ENCODE data around the gene CEP164. TPM values are rescaled to one million over a fixed set of nuclear protein-coding genes. Genes with fewer than 3 reads are reported as not detected.

The CEP164 gene
- polyA plus RNA-seq, 1 of the 3 experiments (the other 2 are of a cell fraction) = 27.7 TPM

DNA sequence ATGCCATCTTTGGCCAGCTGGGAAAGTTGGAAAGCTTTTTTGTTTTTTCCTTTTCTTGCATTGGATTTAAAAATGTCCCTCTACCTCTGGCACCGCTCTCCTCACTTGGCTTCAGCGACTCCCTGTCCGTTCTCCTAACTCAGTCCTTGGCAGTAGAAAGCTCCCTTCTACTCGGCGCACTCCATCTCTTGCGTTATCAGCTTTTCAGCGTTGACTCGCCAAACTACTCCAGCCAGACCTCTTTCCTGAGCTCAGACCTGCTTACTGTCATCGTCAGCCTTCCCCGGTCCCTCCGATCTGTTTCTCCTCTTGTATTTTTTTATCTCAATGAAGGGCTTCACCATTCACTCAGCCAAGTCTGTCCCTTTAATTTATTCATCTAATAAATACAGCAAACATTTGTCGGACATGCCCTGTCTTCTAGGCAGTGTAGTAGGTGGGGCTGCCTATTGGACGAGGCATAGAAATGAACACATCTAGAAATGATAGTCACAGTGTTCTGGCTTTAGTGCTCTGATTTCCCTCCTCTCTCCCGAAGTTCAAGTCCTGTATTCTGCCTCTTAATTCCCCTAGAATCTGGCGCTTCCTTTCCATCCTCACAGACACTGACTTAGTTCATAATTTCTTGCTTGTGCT lies 839 bp downstream of the CEP164 start:
- H3K4me3 ChIP-seq (ENCODE audit: low read depth in 2 of 2, low read length in 1 of 2) = peak overlapping the region; percentile 68 to 95
- peak overlapping the region; percentile 85 for H3K4me2 ChIP-seq
- peak overlapping the region; percentile 85 for H2AFZ ChIP-seq (ENCODE audit: low read depth)
- ChIA-PET CTCF (interaction anchor here (1.0 to 1.7 kb wide), 5 partner anchors 46 to 481 kb away, joined by 3 to 8 read pairs (median 4); no protein-coding TSS in a partner anchor), POLR2A (interaction anchor here (1.0 to 2.5 kb wide), 7 partner anchors 12 to 97 kb away, joined by 3 to 8 read pairs (median 4); partner anchors contain the start of genes BACE1, PCSK7 and RNF214)
- H3F3A ChIP-seq (replicated peaks; ENCODE audit: insufficient read depth) = peaks cover 15% of the 10 kb centered on the region
- no peaks in the 10 kb centered on the region for H3K9me3 ChIP-seq
- H3K36me3 ChIP-seq (replicated peaks in 1 of 2; ENCODE audit: control insufficient read depth in 1 of 2, insufficient read depth in 2 of 2, low read length in 1 of 2) = no peaks in the 10 kb centered on the region
- no peaks in the 10 kb centered on the region for H3K27me3 ChIP-seq (ENCODE audit: insufficient read depth)
- no peaks in the 10 kb centered on the region for H3K9me2 ChIP-seq
- TF ChIP-seq, protein P1, sequence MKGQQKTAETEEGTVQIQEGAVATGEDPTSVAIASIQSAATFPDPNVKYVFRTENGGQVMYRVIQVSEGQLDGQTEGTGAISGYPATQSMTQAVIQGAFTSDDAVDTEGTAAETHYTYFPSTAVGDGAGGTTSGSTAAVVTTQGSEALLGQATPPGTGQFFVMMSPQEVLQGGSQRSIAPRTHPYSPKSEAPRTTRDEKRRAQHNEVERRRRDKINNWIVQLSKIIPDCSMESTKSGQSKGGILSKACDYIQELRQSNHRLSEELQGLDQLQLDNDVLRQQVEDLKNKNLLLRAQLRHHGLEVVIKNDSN (IDR thresholded peaks at IDR 0.05; ENCODE audit: borderline replicate concordance, low read depth) = no peak
- no peak for TF ChIP-seq TAF1 (IDR thresholded peaks at IDR 0.05; ENCODE audit: borderline replicate concordance, low read depth, low read length)
- TF ChIP-seq SMC3 (IDR thresholded peaks at IDR 0.05; ENCODE audit: low read depth, low read length) = no peak
- TF ChIP-seq POLR2AphosphoS5 (IDR thresholded peaks at IDR 0.05; ENCODE audit: low read depth, low read length) = no peak
- no peak for TF ChIP-seq CHD2 (IDR thresholded peaks at IDR 0.05; ENCODE audit: low read length, partially characterized antibody)
- TF ChIP-seq, protein P2, sequence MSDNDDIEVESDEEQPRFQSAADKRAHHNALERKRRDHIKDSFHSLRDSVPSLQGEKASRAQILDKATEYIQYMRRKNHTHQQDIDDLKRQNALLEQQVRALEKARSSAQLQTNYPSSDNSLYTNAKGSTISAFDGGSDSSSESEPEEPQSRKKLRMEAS (IDR thresholded peaks at IDR 0.05; ENCODE audit: low read depth) = no peak
- H3K79me2 ChIP-seq (ENCODE audit: insufficient read depth) = peaks cover 51% of the 10 kb centered on the region
- DNase-seq = peak; percentile 55
- peak overlapping the region; percentile 79 for H3K9ac ChIP-seq
- no peaks in the 10 kb centered on the region for H4K20me1 ChIP-seq (ENCODE audit: insufficient read depth)
- peak overlapping the region; percentile 78 to 88 for H3K27ac ChIP-seq (ENCODE audit: low read depth in 2 of 2, low read length in 1 of 2)
- 6% methylated on average over 15 of the region's 15 CpGs for WGBS (ENCODE audit: low lambda C conversion rate)
- peaks cover 6 to 12% of the 10 kb centered on the region in 2 experiments; a peak in 2 of 4 replicates for H3K4me1 ChIP-seq (ENCODE audit: control insufficient read depth in 1 of 2, insufficient read depth in 2 of 2, low read depth in 1 of 2, low read length in 1 of 2)

DNA sequence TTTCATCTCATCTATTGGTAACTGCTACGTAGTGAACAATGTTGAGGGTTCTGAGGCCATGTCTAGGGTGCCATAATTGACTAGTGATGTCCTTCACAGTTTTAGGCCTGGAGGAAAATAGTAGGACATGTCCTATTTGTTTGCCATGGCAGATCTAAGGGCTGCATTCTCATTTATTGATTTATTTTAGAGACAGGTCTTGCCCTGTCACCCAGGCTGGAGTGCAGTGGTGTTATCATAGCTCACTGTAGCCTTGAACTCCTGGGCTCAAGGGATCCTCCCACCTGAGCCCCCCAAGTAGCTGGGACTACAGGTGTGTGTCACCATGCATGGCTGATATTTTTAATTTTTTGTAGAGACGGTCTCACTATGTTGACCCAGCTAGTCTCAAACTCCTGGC lies 5.2 kb downstream of the CEP164 start:
- H3K9me2 ChIP-seq = no peaks in the 10 kb centered on the region
- peaks cover 10 to 14% of the 10 kb centered on the region in 2 experiments for H3K36me3 ChIP-seq (replicated peaks in 1 of 2; ENCODE audit: control insufficient read depth in 1 of 2, insufficient read depth in 2 of 2, low read length in 1 of 2)
- WGBS (ENCODE audit: low lambda C conversion rate) = 0% methylated on average over 1 of the region's 2 CpGs
- no peaks in the 10 kb centered on the region for H3K9me3 ChIP-seq
- no peaks in the 10 kb centered on the region for H4K20me1 ChIP-seq (ENCODE audit: insufficient read depth)
- H3K27ac ChIP-seq (ENCODE audit: low read depth in 2 of 2, low read length in 1 of 2) = no peak overlapping the region
- H3K4me1 ChIP-seq (ENCODE audit: control insufficient read depth in 1 of 2, insufficient read depth in 2 of 2, low read depth in 1 of 2, low read length in 1 of 2) = peaks cover 9 to 12% of the 10 kb centered on the region in 2 experiments; a peak in 2 of 4 replicates
- H3K4me2 ChIP-seq = no peak overlapping the region
- no peaks in the 10 kb centered on the region for H3K27me3 ChIP-seq (ENCODE audit: insufficient read depth)
- H3K4me3 ChIP-seq (ENCODE audit: low read depth in 2 of 2, low read length in 1 of 2) = no peak overlapping the region
- POLR2A ChIA-PET = no interaction called here
- no peak overlapping the region for H3K9ac ChIP-seq
- peaks cover 6% of the 10 kb centered on the region for H3F3A ChIP-seq (replicated peaks; ENCODE audit: insufficient read depth)
- TF ChIP-seq IRF3 (IDR thresholded peaks at IDR 0.05; ENCODE audit: low read depth, low read length) (no peak), CTCF (IDR thresholded peaks at IDR 0.05) (no peak), GABPA (IDR thresholded peaks at IDR 0.05; ENCODE audit: low read depth) (no peak), ELF1 (IDR thresholded peaks at IDR 0.05) (no peak), NFIC (IDR thresholded peaks at IDR 0.05; ENCODE audit: borderline replicate concordance) (no peak), USF2 (IDR thresholded peaks at IDR 0.05; ENCODE audit: borderline replicate concordance, low read depth, low read length) (no peak), EP300 (IDR thresholded peaks at IDR 0.05; ENCODE audit: borderline replicate concordance in 1 of 2, low read depth in 1 of 2, low read length in 1 of 2) (no peak), RFX5 (IDR thresholded peaks at IDR 0.05; ENCODE audit: low read length) (no peak), TCF12 (IDR thresholded peaks at IDR 0.05) (no peak)
- TF ChIP-seq, protein P2 (IDR thresholded peaks at IDR 0.05; ENCODE audit: low read depth) = no peak
- no peak for DNase-seq
- no peak overlapping the region for H2AFZ ChIP-seq (ENCODE audit: low read depth)
- H3K79me2 ChIP-seq (ENCODE audit: insufficient read depth) = peaks cover 56% of the 10 kb centered on the region
- CTCF ChIA-PET = interaction anchor here (0.6 kb wide), 1 partner anchor 21 kb away, joined by 3 read pairs; no protein-coding TSS in a partner anchor
